Endothelial cell of umbilical vein (primary cell): ENCODE measurements around the gene FNDC3A.

ENCODE experiments used
- CTCF ChIP-seq, 2 donors: IDR thresholded peaks; 1 replicate in 1 of 2; 2 replicates in 1 of 2; pipeline ENCODE4 v1.5.1; 2011; ENCODE audit warnings: low read length in 2 of 2, mild to moderate bottlenecking in 2 of 2, moderate library complexity in 2 of 2, control low read depth in 1 of 2, inconsistent platforms in 1 of 2, low read depth in 1 of 2; ENCODE audit not compliant: insufficient read depth in 1 of 2; ENCODE audit errors: extremely low read depth in 1 of 2
- EZH2 ChIP-seq: IDR thresholded peaks from 2 replicates; pipeline ENCODE4 v1.6.1; 2012; ENCODE audit warnings: borderline replicate concordance, low read depth, mild to moderate bottlenecking, moderate library complexity, low read length, inconsistent platforms; ENCODE audit not compliant: severe bottlenecking
- FOS ChIP-seq: IDR thresholded peaks from 2 replicates; pipeline ENCODE4 v1.6.1; 2011; ENCODE audit warnings: mild to moderate bottlenecking, low read length, moderate library complexity, borderline replicate concordance; ENCODE audit not compliant: insufficient read depth
- MAX ChIP-seq: IDR thresholded peaks from 2 replicates; pipeline ENCODE4 v1.6.1; 2011; ENCODE audit not compliant: insufficient read depth, insufficient read length
- POLR2A ChIP-seq: IDR thresholded peaks from 2 replicates; pipeline ENCODE4 v1.6.1; 2012; ENCODE audit warnings: low read depth, mild to moderate bottlenecking, control low read depth, low read length
- POLR2AphosphoS5 ChIP-seq: IDR thresholded peaks from 2 replicates; pipeline ENCODE4 v1.6.1; 2012; ENCODE audit warnings: low read depth, mild to moderate bottlenecking, control low read depth, low read length, moderate library complexity; ENCODE audit not compliant: insufficient read depth

GRCh38 chr13:49164712-49165111 lies 189.0 kb downstream of the FNDC3A start:
- no peak for TF ChIP-seq EZH2
- no peak for TF ChIP-seq MAX
- TF ChIP-seq CTCF (IDR thresholded peaks at IDR 0.05; ENCODE audit: extremely low read depth in 1 of 2, insufficient read depth in 1 of 2, low read depth in 1 of 2, low read length in 2 of 2), result no peak
- no peak for TF ChIP-seq FOS
- no peak for TF ChIP-seq POLR2A
- no peak for TF ChIP-seq POLR2AphosphoS5
